Progenitor cell of endocrine pancreas (in vitro differentiated cells): ENCODE measurements around the gene PKIG. TPM values are rescaled to one million over a fixed set of nuclear protein-coding genes. Genes with fewer than 3 reads are reported as not detected.

Experiments used
- DNase-seq: peaks from one replicate; pipeline ENCODE4 v3.0.0; 2021; ENCODE audit warnings: low spot score; ENCODE audit not compliant: unreplicated experiment
- H3K27ac Mint-ChIP-seq: 2 replicates; pipeline ENCODE4 v1.8.0; 2021; ENCODE audit warnings: mild to moderate bottlenecking, moderate library complexity, mixed read lengths
- H3K27me3 Mint-ChIP-seq: 2 replicates; pipeline ENCODE4 v1.8.0; 2021; ENCODE audit warnings: mixed read lengths
- H3K36me3 Mint-ChIP-seq: 2 replicates; pipeline ENCODE4 v1.8.0; 2022; ENCODE audit warnings: mixed read lengths; ENCODE audit not compliant: insufficient read depth
- H3K4me1 Mint-ChIP-seq: 2 replicates; pipeline ENCODE4 v1.8.0; 2021; ENCODE audit warnings: low read depth, mixed read lengths
- H3K4me3 Mint-ChIP-seq: 2 replicates; pipeline ENCODE4 v1.8.0; 2021; ENCODE audit warnings: low read depth, mild to moderate bottlenecking, moderate library complexity, mixed read lengths
- H3K9me3 Mint-ChIP-seq: 2 replicates; pipeline ENCODE4 v1.8.0; 2021; ENCODE audit warnings: low read depth, mixed read lengths
- CTCF ChIP-seq: fragments of 200-600 bp; sonication (generic); IDR thresholded peaks from one replicate; pipeline ENCODE4 v1.5.0; 2021; ENCODE audit warnings: antibody characterized with exemption, mild to moderate bottlenecking; ENCODE audit not compliant: unreplicated experiment
- total RNA-seq: library from RNA; stranded (reverse); gene quantifications from 2 replicates; pipeline ENCODE4 v1.2.1, GENCODE V29; 2021

The PKIG gene
- total RNA-seq, 1 donor from 2014 or later, result 36.5 TPM

DNA sequence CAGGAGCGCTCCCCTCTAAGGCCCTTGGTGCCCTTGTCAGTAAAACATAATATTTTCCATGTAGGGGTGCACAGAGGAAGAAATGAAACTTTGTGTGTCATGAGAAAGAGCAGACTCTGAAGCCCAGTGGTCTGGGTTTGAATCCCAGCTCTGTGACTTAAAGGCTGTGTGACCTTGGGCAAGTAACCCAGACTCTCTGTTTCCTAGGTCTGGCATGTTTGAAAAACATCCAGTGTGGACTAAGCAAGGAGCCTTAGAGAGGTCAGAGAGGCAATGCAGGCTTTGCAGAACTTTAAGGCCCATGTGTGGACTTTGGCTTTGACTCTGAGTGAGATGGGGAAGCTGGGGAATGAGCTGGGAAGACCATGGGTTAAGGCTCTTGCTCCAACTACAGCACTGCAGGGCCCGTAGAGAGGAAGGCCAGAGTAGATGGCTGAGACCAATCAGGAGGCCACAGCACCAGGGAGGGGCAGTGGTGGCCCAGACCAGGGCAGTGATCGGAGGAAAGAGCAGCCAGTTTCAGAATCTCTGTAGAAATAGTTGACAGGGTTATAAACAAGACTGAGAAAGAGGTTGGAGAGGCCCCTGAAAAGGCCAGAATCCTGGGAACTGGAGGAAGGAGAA is 50.9 kb downstream of the PKIG start:
- Mint-ChIP-seq H3K27me3 (peaks cover 13% of the 10 kb centered on the region), H3K4me1 (peaks cover 10% of the 10 kb centered on the region), H3K27ac (no peak overlapping the region), H3K36me3 (no peaks in the 10 kb centered on the region), H3K4me3 (no peak overlapping the region), H3K9me3 (no peaks in the 10 kb centered on the region)
- no peak for DNase-seq
- no peak for TF ChIP-seq CTCF

GRCh38 chr20:44633872-44634600 is 51.7 kb downstream of the PKIG start:
- H3K27me3 Mint-ChIP-seq, result peaks cover 13% of the 10 kb centered on the region
- no peak for TF ChIP-seq CTCF
- no peak overlapping the region for H3K27ac Mint-ChIP-seq
- no peaks in the 10 kb centered on the region for H3K9me3 Mint-ChIP-seq
- no peaks in the 10 kb centered on the region for H3K36me3 Mint-ChIP-seq
- peaks cover 10% of the 10 kb centered on the region for H3K4me1 Mint-ChIP-seq
- DNase-seq, result no peak
- no peak overlapping the region for H3K4me3 Mint-ChIP-seq

- DNase-seq, result no peak
- H3K4me1 Mint-ChIP-seq, result peaks cover 10% of the 10 kb centered on the region
- H3K27me3 Mint-ChIP-seq, result peaks cover 8% of the 10 kb centered on the region
- TF ChIP-seq CTCF, result no peak
- H3K9me3 Mint-ChIP-seq, result no peaks in the 10 kb centered on the region
- no peak overlapping the region for H3K4me3 Mint-ChIP-seq
- peaks cover 1% of the 10 kb centered on the region for H3K36me3 Mint-ChIP-seq
- H3K27ac Mint-ChIP-seq, result no peak overlapping the region
These were observed 53.5 kb downstream of the PKIG start for GRCh38 chr20:44635877-44636276.

DNA sequence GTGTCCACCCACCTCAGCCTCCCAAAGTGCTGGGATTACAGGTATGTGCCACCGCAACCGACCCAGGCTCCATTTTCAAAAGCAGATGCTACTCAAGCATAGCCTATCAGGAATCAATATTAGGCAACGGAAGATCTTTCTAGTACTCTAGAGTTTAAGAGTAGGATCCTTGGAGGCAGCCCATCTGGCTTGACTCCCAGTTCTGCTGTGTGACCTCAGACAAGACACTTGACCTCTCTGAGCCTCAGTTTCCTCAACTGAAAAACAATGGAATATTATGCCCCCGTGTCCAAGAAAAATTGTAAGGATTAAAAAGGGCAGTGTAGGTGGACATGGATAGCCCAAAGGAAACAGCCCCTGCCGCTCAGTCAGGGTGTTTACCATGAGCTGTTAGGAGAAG is 54.7 kb downstream of the PKIG start:
- Mint-ChIP-seq H3K27me3 (peaks cover 2% of the 10 kb centered on the region), H3K4me3 (no peak overlapping the region), H3K9me3 (no peaks in the 10 kb centered on the region), H3K27ac (no peak overlapping the region), H3K36me3 (peaks cover 1% of the 10 kb centered on the region), H3K4me1 (peaks cover 15% of the 10 kb centered on the region)
- no peak for TF ChIP-seq CTCF
- no peak for DNase-seq

DNA sequence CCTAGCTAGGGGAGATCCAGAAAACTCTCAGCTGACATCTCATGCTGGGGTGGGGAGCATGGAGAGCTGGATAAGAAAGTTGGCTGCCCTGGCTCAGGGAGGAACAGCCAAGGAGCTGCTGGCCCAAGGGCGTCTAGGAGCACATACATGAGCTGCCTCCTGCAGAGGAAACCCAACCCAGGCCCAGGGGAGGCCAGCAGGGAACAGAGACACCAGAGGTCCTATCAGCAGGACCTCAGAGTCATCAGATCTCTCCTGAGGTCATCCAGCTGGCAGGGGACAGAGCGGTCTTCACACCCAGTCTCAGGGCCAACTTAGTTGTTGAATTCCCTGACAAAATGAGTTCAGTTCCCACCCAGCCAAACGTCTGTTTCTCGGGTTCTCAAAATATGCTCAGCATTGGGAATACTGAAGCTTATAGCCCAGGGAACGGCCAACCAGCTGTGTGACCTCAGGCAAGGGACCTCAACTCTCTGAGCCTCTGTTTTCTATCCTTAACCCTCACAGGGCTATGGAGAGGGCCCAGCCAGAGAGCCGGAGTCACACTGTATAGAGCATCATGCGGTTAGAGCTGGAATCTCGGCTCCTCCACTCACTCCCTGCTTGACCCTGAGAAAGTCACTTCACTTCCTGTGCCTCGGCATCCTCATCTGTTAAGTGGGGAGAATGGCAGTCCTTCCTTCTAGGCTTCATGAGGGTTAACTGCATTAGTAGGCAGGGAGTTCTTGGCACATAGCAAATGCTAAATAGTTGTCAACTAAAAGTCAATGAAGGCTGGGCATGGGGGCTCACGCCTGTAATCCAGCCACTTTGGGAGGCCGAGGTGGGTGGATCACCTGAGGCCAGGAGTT is 55.4 kb downstream of the PKIG start:
- Mint-ChIP-seq H3K4me1 (peaks cover 22% of the 10 kb centered on the region), H3K4me3 (no peak overlapping the region), H3K9me3 (no peaks in the 10 kb centered on the region), H3K27ac (no peak overlapping the region), H3K27me3 (no peaks in the 10 kb centered on the region), H3K36me3 (peaks cover 1% of the 10 kb centered on the region)
- DNase-seq, result no peak
- TF ChIP-seq CTCF, result no peak
